Loucy (cell line): Measurements from ENCODE around the gene FMNL2.

Experiments
- H2AFZ ChIP-seq: fragments of 200-600 bp; sonication (generic); 2 replicates; pipeline ENCODE4 v1.6.0; 2016; ENCODE audit warnings: antibody characterized with exemption, mild to moderate bottlenecking, low read length, moderate library complexity
- H3F3A ChIP-seq: fragments of 200-600 bp; 2 replicates; pipeline ENCODE4 v1.6.0; 2016; ENCODE audit warnings: antibody characterized with exemption, low read depth, mild to moderate bottlenecking
- H3K27me3 ChIP-seq: fragments of 200-600 bp; sonication (generic); 2 replicates; pipeline ENCODE4 v1.6.1; 2014; ENCODE audit warnings: low read length, mild to moderate bottlenecking; ENCODE audit not compliant: insufficient read depth, poor library complexity, severe bottlenecking
- H3K36me3 ChIP-seq: fragments of 200-600 bp; sonication (generic); 2 replicates; pipeline ENCODE4 v1.6.1; 2016; ENCODE audit warnings: low read length; ENCODE audit not compliant: insufficient read depth
- H3K4me1 ChIP-seq: fragments of 200-600 bp; sonication (generic); 2 replicates; pipeline ENCODE4 v1.5.1; 2014; ENCODE audit warnings: low read length, mild to moderate bottlenecking; ENCODE audit not compliant: insufficient read depth, poor library complexity, severe bottlenecking
- H3K4me2 ChIP-seq: fragments of 200-600 bp; sonication (generic); 2 replicates; pipeline ENCODE4 v1.6.0; 2014; ENCODE audit warnings: antibody characterized with exemption, low read length, low read depth, mild to moderate bottlenecking; ENCODE audit not compliant: poor library complexity, severe bottlenecking
- H3K4me3 ChIP-seq: fragments of 200-600 bp; sonication (generic); 2 replicates; pipeline ENCODE4 v1.5.1; 2014; ENCODE audit warnings: low read length, mild to moderate bottlenecking, mixed read lengths; ENCODE audit not compliant: poor library complexity, severe bottlenecking
- H3K79me2 ChIP-seq: fragments of 200-600 bp; sonication (generic); 2 replicates; pipeline ENCODE4 v1.6.1; 2014; ENCODE audit warnings: low read length; ENCODE audit not compliant: insufficient read depth
- H3K9ac ChIP-seq: fragments of 200-600 bp; sonication (generic); 2 replicates; pipeline ENCODE4 v1.6.0; 2014; ENCODE audit warnings: mild to moderate bottlenecking, low read depth, low read length, moderate library complexity; ENCODE audit not compliant: poor library complexity, severe bottlenecking
- H3K9me2 ChIP-seq: fragments of 200-600 bp; sonication (generic); replicated peaks from 2 replicates; pipeline ENCODE4 v1.6.1; 2016; ENCODE audit warnings: low read depth, low read length, mixed read lengths
- H3K9me3 ChIP-seq: fragments of 200-600 bp; sonication (generic); 2 replicates; pipeline ENCODE4 v1.6.1; 2014; ENCODE audit warnings: mild to moderate bottlenecking, antibody characterized with exemption, low read length, low read depth; ENCODE audit not compliant: insufficient read depth
- H4K20me1 ChIP-seq: fragments of 200-600 bp; sonication (generic); 2 replicates; pipeline ENCODE4 v1.6.0; 2014; ENCODE audit warnings: antibody characterized with exemption, low read length, mild to moderate bottlenecking; ENCODE audit not compliant: insufficient read depth, poor library complexity, severe bottlenecking
- EZH2phosphoT487 ChIP-seq: fragments of 200-600 bp; IDR thresholded peaks from 2 replicates; pipeline ENCODE4 v1.6.1; 2018; ENCODE audit warnings: antibody characterized with exemption, mild to moderate bottlenecking, moderate library complexity, borderline replicate concordance
- TF ChIP-seq, protein P1 (sequence below): fragments of 200-600 bp; sonication (generic); conservative IDR thresholded peaks from 2 replicates; pipeline ENCODE4 v1.5.1; 2014; ENCODE audit warnings: mild to moderate bottlenecking, antibody characterized with exemption, low read length

Gene FMNL2

DNA sequence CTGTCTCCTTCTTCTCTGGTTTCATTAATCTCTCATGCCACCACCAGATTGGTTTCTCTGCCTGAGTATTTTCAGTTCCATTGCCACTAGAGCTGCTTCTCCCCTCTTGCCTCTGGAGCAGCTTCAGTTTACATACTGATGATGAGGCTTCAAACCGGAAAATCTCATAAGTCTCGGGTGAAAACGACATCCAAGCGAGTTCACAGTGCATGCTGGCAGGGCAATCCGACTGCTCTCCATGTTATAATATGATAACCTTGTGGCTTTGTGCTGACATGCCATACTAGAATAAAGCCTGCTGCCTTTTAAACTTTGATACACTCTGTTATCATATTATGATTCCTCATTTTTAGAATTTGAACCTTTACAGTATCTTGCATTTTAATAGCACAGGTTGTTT is 228.8 kb downstream of the FMNL2 start:
- Histone ChIP-seq H4K20me1 (no peaks in the 10 kb centered on the region), H3K9ac (no peak overlapping the region), H3F3A (no peaks in the 10 kb centered on the region), H3K9me3 (no peaks in the 10 kb centered on the region), H3K27me3 (no peaks in the 10 kb centered on the region), H3K9me2 (no peaks in the 10 kb centered on the region), H3K4me2 (no peak overlapping the region), H3K4me3 (no peak overlapping the region), H2AFZ (no peak overlapping the region), H3K4me1 (no peaks in the 10 kb centered on the region), H3K36me3 (no peaks in the 10 kb centered on the region), H3K79me2 (no peaks in the 10 kb centered on the region)
- no peak for TF ChIP-seq EZH2phosphoT487
- TF ChIP-seq, protein P1, sequence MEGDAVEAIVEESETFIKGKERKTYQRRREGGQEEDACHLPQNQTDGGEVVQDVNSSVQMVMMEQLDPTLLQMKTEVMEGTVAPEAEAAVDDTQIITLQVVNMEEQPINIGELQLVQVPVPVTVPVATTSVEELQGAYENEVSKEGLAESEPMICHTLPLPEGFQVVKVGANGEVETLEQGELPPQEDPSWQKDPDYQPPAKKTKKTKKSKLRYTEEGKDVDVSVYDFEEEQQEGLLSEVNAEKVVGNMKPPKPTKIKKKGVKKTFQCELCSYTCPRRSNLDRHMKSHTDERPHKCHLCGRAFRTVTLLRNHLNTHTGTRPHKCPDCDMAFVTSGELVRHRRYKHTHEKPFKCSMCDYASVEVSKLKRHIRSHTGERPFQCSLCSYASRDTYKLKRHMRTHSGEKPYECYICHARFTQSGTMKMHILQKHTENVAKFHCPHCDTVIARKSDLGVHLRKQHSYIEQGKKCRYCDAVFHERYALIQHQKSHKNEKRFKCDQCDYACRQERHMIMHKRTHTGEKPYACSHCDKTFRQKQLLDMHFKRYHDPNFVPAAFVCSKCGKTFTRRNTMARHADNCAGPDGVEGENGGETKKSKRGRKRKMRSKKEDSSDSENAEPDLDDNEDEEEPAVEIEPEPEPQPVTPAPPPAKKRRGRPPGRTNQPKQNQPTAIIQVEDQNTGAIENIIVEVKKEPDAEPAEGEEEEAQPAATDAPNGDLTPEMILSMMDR, result no peak

GRCh38 chr2:152564754-152565551 is 230.0 kb downstream of the FMNL2 start:
- H3K36me3 ChIP-seq, result no peaks in the 10 kb centered on the region
- H4K20me1 ChIP-seq, result no peaks in the 10 kb centered on the region
- H3K4me1 ChIP-seq, result no peaks in the 10 kb centered on the region
- no peak overlapping the region for H2AFZ ChIP-seq
- no peak overlapping the region for H3K9ac ChIP-seq
- TF ChIP-seq EZH2phosphoT487, result no peak
- TF ChIP-seq, protein P1, result no peak
- no peaks in the 10 kb centered on the region for H3K27me3 ChIP-seq
- H3K4me2 ChIP-seq, result no peak overlapping the region
- no peak overlapping the region for H3K4me3 ChIP-seq
- H3F3A ChIP-seq, result no peaks in the 10 kb centered on the region
- H3K9me3 ChIP-seq, result no peaks in the 10 kb centered on the region
- no peaks in the 10 kb centered on the region for H3K79me2 ChIP-seq
- H3K9me2 ChIP-seq, result no peaks in the 10 kb centered on the region

DNA sequence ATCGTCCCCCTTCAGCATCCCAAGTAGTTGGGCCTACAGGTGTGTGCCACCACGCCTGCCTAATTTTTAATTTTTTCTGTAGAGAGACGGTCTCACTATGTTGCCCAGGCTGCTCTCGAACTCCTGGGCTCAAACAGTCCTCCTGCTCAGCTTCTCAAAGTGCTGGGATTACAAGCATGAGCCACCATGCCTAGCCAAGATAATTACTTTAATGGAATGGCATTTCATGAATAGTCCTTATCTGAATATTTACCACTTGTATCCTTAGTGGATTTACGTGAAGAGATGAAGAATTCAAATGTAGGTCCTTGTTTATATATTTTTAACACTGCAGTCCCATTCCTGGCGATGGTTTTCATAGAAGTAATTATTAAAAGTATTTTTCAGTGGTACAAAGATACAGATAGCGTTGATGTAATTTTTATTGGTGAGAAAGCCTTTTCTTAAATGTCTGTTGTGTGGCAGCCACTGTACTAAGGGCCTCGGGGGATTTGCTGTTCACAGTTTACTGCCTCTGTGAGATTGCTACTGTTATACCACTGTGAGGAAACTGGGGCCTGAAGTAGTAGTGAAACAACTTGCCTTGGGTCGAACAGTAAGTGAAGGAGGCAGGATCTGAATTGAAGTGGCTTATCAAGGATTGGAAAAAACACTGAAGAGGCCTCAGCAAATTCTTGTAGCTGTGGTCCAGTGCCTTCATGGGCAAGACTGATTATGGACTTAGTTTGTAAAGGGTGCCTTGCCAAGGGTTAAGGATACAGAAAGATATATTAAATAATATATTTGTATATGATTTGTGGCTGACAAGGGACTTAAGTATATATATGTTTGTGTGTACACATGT is 231.1 kb downstream of the FMNL2 start:
- TF ChIP-seq, protein P1, result no peak
- no peak for TF ChIP-seq EZH2phosphoT487
- H3K27me3 ChIP-seq, result no peaks in the 10 kb centered on the region
- H3K9me3 ChIP-seq, result no peaks in the 10 kb centered on the region
- H3F3A ChIP-seq, result no peaks in the 10 kb centered on the region
- no peak overlapping the region for H3K4me2 ChIP-seq
- H3K36me3 ChIP-seq, result no peaks in the 10 kb centered on the region
- H3K9ac ChIP-seq, result no peak overlapping the region
- no peaks in the 10 kb centered on the region for H3K9me2 ChIP-seq
- H3K4me1 ChIP-seq, result no peaks in the 10 kb centered on the region
- no peak overlapping the region for H2AFZ ChIP-seq
- H4K20me1 ChIP-seq, result no peaks in the 10 kb centered on the region
- no peak overlapping the region for H3K4me3 ChIP-seq
- no peaks in the 10 kb centered on the region for H3K79me2 ChIP-seq
